Left lung (tissue), 10 donors: ENCODE results near the gene LGR5. TPM values are rescaled to one million over a fixed set of nuclear protein-coding genes. Genes with fewer than 3 reads are reported as not detected.

Source experiments
- ATAC-seq: fragments of 200-7000 bp; cut with Tn5 transposase; one replicate; pipeline ENCODE4 v1.9.1; 2020; ENCODE audit warnings: moderate library complexity
- DNase-seq, 4 donors: peaks; one replicate each; pipeline ENCODE4 v3.0.0-alpha.2; 2013 to 2020
- H3K27ac ChIP-seq, 2 donors: fragments of 200-600 bp; sonication (generic) in 1 of 2; one replicate each; pipeline versions ENCODE4 v1.5.0 to v1.8.0; 2020 to 2021
- H3K27me3 ChIP-seq, 2 donors: fragments of 200-600 bp; sonication (generic) in 1 of 2; one replicate each; pipeline versions ENCODE4 v1.5.0 to v1.8.0; 2020 to 2021
- H3K36me3 ChIP-seq, 2 donors: fragments of 200-600 bp; sonication (generic) in 1 of 2; one replicate each; pipeline versions ENCODE4 v1.5.0 to v1.8.0; 2020 to 2021
- H3K4me1 ChIP-seq, 2 donors: fragments of 200-600 bp; one replicate each; pipeline ENCODE4 v1.8.0; 2021
- H3K4me3 ChIP-seq, 2 donors: fragments of 200-600 bp; sonication (generic) in 1 of 2; one replicate each; pipeline versions ENCODE4 v1.5.0 to v1.8.0; 2020 to 2021; ENCODE audit warnings: mild to moderate bottlenecking in 1 of 2
- H3K9me3 ChIP-seq, 2 donors: fragments of 200-600 bp; sonication (generic) in 1 of 2; one replicate each; pipeline versions ENCODE4 v1.5.0 to v1.8.0; 2020 to 2021
- CTCF ChIP-seq, 2 donors: fragments of 200-600 bp; sonication (generic) in 1 of 2; IDR thresholded peaks; one replicate each; pipeline versions ENCODE4 v1.5.0 to v1.8.0; 2021; ENCODE audit warnings: antibody characterized with exemption in 2 of 2
- intact Hi-C, 2 donors: fragments of 100-400 bp; cut with DNase I; formaldehyde crosslinking; loops; one replicate each; pipeline versions ENCODE4 v1.11.2 to v1.14.2; 2022
- polyA plus RNA-seq, 6 donors: library from polyadenylated mRNA; unstranded; fragments of 120-200 nt; gene quantifications; one replicate each; pipeline ENCODE4 v1.2.1, GENCODE V29; 2013; ENCODE audit not compliant: insufficient read length in 6 of 6
- total RNA-seq, 2 donors: library from RNA; stranded (reverse); fragmentation: NEBNext Ultra II Directional; extraction: Animal tissue kit (Norgen Biotek cat#: 25700); gene quantifications; one replicate each; pipeline ENCODE4 v1.2.1, GENCODE V29; 2021
- donor health status: DM: no; HTN: yes; CAD: no.
- donor health status: DM: no; HTN: no; CAD: no.

LGR5 gene
- total and polyA plus RNA-seq, 8 donors = 0.39 to 6.6 (median 3.3) TPM

- H3K4me3 ChIP-seq = no peak overlapping the region
- no peaks in the 10 kb centered on the region for H3K4me1 ChIP-seq
- intact Hi-C loops = no loop called here
- ATAC-seq (no peak), DNase-seq (no peak)
- H3K36me3 ChIP-seq = no peaks in the 10 kb centered on the region
- no peaks in the 10 kb centered on the region for H3K27me3 ChIP-seq
- no peaks in the 10 kb centered on the region for H3K9me3 ChIP-seq
- H3K27ac ChIP-seq = no peak overlapping the region
- no peak for TF ChIP-seq CTCF (IDR thresholded peaks at IDR 0.05)
These were observed 102.0 kb downstream of the LGR5 start for GRCh38 chr12:71541583-71541982.

GRCh38 chr12:71546322-71546861 lies 106.8 kb downstream of the LGR5 start:
- Histone ChIP-seq H3K4me1 (no peaks in the 10 kb centered on the region), H3K27me3 (no peaks in the 10 kb centered on the region), H3K4me3 (no peak overlapping the region), H3K27ac (no peak overlapping the region), H3K9me3 (no peaks in the 10 kb centered on the region), H3K36me3 (no peaks in the 10 kb centered on the region)
- no peak for DNase-seq
- intact Hi-C loops = no loop called here
- no peak for TF ChIP-seq CTCF (IDR thresholded peaks at IDR 0.05)
- ATAC-seq = no peak

- no peak for ATAC-seq
- no peak overlapping the region for H3K4me3 ChIP-seq
- no peaks in the 10 kb centered on the region for H3K9me3 ChIP-seq
- H3K36me3 ChIP-seq = no peaks in the 10 kb centered on the region
- H3K4me1 ChIP-seq = no peaks in the 10 kb centered on the region
- DNase-seq = no peak
- H3K27me3 ChIP-seq = no peaks in the 10 kb centered on the region
- H3K27ac ChIP-seq = no peak overlapping the region
- no peak for TF ChIP-seq CTCF (IDR thresholded peaks at IDR 0.05)
- intact Hi-C loops = no loop called here
These were observed 109.3 kb downstream of the LGR5 start for GRCh38 chr12:71548893-71549292.

- no peaks in the 10 kb centered on the region for H3K9me3 ChIP-seq
- ATAC-seq = no peak
- intact Hi-C loops = no loop called here
- H3K27ac ChIP-seq = no peak overlapping the region
- no peaks in the 10 kb centered on the region for H3K27me3 ChIP-seq
- no peaks in the 10 kb centered on the region for H3K4me1 ChIP-seq
- no peaks in the 10 kb centered on the region for H3K36me3 ChIP-seq
- peak in 1 of 2 donors; percentile 11 for TF ChIP-seq CTCF (IDR thresholded peaks at IDR 0.05)
- no peak overlapping the region for H3K4me3 ChIP-seq
- peak in 1 of 4 donors; percentile 36 for DNase-seq
These were observed 111.9 kb downstream of the LGR5 start for GRCh38 chr12:71551529-71551928.

- H3K27me3 ChIP-seq = no peaks in the 10 kb centered on the region
- TF ChIP-seq CTCF (IDR thresholded peaks at IDR 0.05) = no peak
- no peaks in the 10 kb centered on the region for H3K9me3 ChIP-seq
- ATAC-seq (no peak), DNase-seq (no peak)
- intact Hi-C loops = no loop called here
- no peaks in the 10 kb centered on the region for H3K36me3 ChIP-seq
- H3K4me1 ChIP-seq = no peaks in the 10 kb centered on the region
- H3K4me3 ChIP-seq = no peak overlapping the region
- H3K27ac ChIP-seq = no peak overlapping the region
These were observed 113.3 kb downstream of the LGR5 start for GRCh38 chr12:71552728-71553501.
